KOPT-K1 (cell line): ENCODE measurements around the gene HSF4.

Experiments used
- H3K27ac ChIP-seq: fragments of 200-600 bp; sonication (generic); 2 replicates; pipeline ENCODE4 v1.5.1; 2016; ENCODE audit warnings: antibody characterized with exemption, mild to moderate bottlenecking, low read depth, low read length; ENCODE audit not compliant: poor library complexity, severe bottlenecking
- H3K36me3 ChIP-seq: fragments of 200-600 bp; sonication (generic); 2 replicates; pipeline ENCODE4 v1.5.1; 2017; ENCODE audit warnings: antibody characterized with exemption, mild to moderate bottlenecking, low read length, moderate library complexity; ENCODE audit not compliant: insufficient read depth
- H3K9me3 ChIP-seq: fragments of 200-600 bp; sonication (generic); 2 replicates; pipeline ENCODE4 v1.5.1; 2017; ENCODE audit warnings: antibody characterized with exemption, low read length, mild to moderate bottlenecking; ENCODE audit not compliant: insufficient read depth, poor library complexity, severe bottlenecking

Gene HSF4

GRCh38 chr16:67206838-67207248 is 42.3 kb downstream of the HSF4 start:
- Histone ChIP-seq H3K9me3 (no peaks in the 10 kb centered on the region), H3K27ac (no peak overlapping the region), H3K36me3 (peaks cover 40% of the 10 kb centered on the region)

GRCh38 chr16:67207249-67208091 is 42.9 kb downstream of the HSF4 start:
- Histone ChIP-seq H3K9me3 (no peaks in the 10 kb centered on the region), H3K27ac (no peak overlapping the region), H3K36me3 (peaks cover 34% of the 10 kb centered on the region)

- no peaks in the 10 kb centered on the region for H3K9me3 ChIP-seq
- H3K27ac ChIP-seq: no peak overlapping the region
- H3K36me3 ChIP-seq: peaks cover 26% of the 10 kb centered on the region
Measured at GRCh38 chr16:67208154-67208896, 43.8 kb downstream of the HSF4 start.

- no peaks in the 10 kb centered on the region for H3K9me3 ChIP-seq
- peaks cover 13% of the 10 kb centered on the region; the same call in 1 of the 2 replicates for H3K36me3 ChIP-seq
Measured at GRCh38 chr16:67209565-67209964, 45.0 kb downstream of the HSF4 start.

GRCh38 chr16:67210069-67210937 is 45.8 kb downstream of the HSF4 start:
- Histone ChIP-seq H3K27ac (no peak overlapping the region), H3K36me3 (0 out of 2 replicates have a peak, but pooled peaks cover 13% of the 10 kb centered on the region), H3K9me3 (no peaks in the 10 kb centered on the region)

More at GRCh38 chr16:67209565-67209964, 45.0 kb downstream of the HSF4 start:
- H3K27ac ChIP-seq: no peak overlapping the region

- Histone ChIP-seq H3K36me3 (0 out of 2 replicates have a peak, but pooled peaks cover 1% of the 10 kb centered on the region), H3K27ac (no peak overlapping the region), H3K9me3 (no peaks in the 10 kb centered on the region)
Measured at GRCh38 chr16:67211674-67212073, 47.1 kb downstream of the HSF4 start.

- H3K27ac ChIP-seq: no peak overlapping the region
- H3K36me3 ChIP-seq: no peaks in the 10 kb centered on the region
- no peaks in the 10 kb centered on the region for H3K9me3 ChIP-seq
Measured at GRCh38 chr16:67212766-67213165, 48.2 kb downstream of the HSF4 start.

GRCh38 chr16:67213197-67214019 is 48.9 kb downstream of the HSF4 start:
- Histone ChIP-seq H3K36me3 (no peaks in the 10 kb centered on the region), H3K9me3 (no peaks in the 10 kb centered on the region), H3K27ac (no peak overlapping the region)

GRCh38 chr16:67215706-67216105 is 51.2 kb downstream of the HSF4 start:
- H3K27ac ChIP-seq: no peak overlapping the region
- no peaks in the 10 kb centered on the region for H3K36me3 ChIP-seq
- H3K9me3 ChIP-seq: no peaks in the 10 kb centered on the region

GRCh38 chr16:67216612-67217490 is 52.3 kb downstream of the HSF4 start:
- Histone ChIP-seq H3K9me3 (no peaks in the 10 kb centered on the region), H3K27ac (no peak overlapping the region), H3K36me3 (no peaks in the 10 kb centered on the region)
